NOMO-1 treated with DMSO at 0.1 percent for 48 hours (cell line): ENCODE measurements around the gene TNKS2.

Experiments used
- DNase-seq: peaks from one replicate; lab custom pipeline; 2025; ENCODE audit not compliant: unreplicated experiment; lab: John Stamatoyannopoulos, UW

The TNKS2 gene

DNA sequence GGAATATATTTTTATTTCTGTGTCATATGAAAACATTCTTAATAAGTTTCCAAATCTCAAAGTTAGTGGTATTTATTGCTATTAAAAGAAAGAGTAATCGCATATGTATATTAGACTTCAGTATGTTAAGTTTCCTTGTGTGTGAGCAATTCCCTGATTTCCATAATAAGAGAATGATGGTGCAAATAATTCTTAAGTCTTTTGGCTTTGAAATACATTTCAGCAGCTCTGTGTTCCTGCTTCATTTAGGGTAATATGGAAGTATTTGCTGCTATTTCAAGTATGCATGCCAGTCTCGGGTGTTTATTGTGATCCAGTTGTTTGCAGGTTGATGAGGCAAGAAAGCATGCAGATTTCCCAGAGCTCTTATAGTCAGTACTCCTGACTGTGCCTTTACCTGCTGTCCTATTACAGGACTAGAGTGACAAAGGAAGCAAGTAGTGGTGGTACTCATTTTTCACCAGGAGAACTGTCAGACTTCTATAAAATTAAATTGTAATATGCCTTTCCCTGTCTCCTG, 67.4 kb downstream of the TNKS2 start:
- no peak for DNase-seq

DNA sequence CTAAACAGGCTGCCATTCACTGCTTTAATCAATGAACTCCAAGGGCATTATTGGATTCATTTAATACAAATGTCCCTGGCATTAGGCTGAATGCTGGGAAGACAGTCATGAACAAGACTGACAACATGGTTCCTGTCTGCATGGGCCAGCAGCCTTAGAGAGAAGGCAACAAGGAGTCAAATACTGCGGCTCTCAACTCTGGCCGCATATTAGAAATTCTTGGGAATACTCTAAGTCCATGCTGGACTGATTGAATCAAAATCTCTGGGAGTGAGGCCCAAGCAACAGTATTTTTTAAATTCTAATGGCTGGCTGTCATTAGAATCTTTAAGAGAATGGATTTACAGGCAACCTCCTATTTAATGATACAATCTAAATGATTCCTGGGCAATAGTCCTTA, 76.9 kb downstream of the TNKS2 start:
- DNase-seq = no peak

DNA sequence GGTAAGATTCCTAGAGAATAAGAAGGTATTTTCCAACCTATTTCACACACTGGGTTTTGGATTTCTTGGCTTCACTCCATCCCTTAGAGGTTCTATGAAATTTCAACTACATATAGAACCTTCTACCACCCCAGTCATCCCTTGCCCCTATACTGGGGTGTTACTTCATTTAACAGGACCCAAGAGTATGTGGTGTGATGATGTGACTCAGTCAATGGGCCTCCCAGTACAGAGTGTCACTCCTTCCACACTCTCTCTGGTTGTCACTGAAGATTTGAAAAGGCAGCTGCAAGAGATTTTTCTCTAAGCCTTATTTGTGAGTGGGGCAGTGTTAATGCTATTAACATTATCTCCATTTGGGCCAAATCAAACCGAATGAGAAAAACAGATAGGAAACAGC, 77.6 kb downstream of the TNKS2 start:
- no peak for DNase-seq

DNA sequence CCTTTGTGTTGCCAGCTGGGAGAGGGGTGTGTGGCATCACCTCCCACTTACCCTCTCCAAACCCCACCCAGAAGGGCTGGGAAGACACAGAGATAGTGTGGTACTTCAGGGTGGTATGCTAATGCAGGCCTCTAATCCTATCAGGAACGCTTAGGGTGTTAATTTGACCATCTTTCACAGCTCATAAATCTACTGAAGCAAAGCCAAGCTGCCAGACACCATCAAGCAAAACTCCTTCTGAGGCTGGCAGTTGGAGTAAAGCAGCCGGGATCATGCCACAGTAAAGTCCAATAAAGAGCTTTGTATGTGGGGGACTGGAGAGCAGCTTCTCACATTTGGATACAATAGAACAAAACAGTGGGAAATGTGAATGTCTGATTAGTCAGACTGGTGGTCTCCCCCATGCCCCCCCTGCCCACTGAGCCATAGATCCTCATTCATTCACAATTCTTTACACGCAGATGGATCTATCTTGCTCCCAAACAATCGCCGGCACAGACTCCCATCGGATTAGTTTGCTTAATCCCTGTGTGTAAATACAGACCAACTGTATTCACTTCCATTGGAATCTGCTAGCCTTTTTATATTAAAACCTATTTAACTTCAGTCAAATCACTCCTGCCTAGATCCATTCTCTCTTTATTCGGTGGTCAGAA, 81.4 kb downstream of the TNKS2 start:
- DNase-seq = no peak

DNA sequence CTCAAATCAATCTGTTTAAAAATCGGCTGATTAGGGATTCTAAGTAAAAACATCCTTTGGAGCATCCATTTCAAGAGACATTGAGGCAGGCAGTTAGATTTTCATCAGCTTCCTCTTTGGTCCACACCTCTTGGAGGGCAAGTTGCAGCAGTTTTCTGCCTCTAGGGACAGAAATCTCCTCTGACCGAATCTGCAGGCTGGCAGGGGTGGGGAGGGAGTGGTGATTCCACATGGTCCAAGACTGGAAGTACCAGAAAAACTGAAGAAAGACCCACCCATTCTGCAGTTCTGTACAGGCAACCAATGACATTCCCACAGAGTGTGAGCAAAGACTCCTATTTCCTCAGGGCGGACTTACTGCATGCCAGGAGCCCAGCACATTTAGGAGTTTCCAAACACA, 82.1 kb downstream of the TNKS2 start:
- DNase-seq = no peak

DNA sequence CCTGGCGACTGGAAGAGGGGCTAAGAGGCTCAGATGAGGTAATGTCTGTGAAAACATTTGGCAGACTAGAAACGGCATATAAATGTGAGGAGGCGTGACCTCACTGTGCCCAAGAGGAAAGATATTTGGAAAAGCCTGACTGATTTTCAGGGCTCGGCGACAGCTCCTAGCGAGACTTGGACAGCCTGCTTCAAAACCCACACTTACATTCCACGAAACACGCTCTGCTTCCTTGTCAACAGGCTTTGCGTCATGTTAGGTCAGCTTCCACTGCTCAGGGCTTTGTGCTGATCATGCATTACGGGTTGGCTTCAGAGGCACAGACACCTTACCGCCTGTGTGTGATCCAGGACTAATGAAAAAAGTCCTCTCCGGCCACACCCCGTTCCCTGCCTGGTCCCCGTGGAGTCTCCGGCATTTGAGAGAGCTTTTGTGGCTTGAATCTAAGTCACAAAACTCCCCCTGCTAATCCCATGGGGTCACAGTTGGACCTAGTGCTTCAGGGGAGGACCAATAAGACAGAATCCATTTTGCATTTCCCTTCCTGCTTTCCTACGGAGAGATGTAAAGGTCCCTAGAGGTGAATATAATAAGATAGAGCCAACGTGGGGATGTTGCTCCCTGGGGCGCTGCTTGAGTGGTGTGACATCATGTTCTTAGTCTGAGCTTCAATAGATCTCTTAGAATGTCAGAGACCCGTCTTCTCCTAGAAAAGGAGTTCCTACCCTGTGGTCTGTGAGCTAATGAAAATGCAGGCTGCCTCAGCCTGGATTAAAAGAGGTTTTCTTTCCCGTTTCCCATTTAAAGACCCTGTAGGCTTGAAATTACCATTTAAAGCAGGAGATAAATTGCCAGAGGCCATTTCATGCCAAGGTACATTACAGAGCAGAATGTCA, 85.6 kb downstream of the TNKS2 start:
- DNase-seq = no peak

DNA sequence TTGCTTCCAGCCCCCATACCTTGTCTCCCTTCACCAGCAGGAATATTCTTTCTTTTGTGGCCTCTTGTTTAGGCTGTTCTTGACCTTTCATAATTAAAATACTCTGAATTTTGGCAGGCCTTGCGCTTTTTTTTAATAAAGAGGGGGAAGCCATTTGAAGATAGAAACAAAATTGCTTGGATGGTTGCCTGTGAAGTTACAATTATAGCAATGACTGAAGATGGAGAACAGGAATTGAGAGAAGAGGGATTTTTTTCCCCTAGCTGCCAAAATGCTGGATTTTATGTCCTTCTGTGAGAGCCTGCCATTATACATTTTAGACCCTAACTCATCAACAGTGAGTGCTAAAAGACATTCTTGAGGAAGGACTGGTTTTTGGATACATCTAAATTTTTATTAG, 86.3 kb downstream of the TNKS2 start:
- no peak for DNase-seq

DNA sequence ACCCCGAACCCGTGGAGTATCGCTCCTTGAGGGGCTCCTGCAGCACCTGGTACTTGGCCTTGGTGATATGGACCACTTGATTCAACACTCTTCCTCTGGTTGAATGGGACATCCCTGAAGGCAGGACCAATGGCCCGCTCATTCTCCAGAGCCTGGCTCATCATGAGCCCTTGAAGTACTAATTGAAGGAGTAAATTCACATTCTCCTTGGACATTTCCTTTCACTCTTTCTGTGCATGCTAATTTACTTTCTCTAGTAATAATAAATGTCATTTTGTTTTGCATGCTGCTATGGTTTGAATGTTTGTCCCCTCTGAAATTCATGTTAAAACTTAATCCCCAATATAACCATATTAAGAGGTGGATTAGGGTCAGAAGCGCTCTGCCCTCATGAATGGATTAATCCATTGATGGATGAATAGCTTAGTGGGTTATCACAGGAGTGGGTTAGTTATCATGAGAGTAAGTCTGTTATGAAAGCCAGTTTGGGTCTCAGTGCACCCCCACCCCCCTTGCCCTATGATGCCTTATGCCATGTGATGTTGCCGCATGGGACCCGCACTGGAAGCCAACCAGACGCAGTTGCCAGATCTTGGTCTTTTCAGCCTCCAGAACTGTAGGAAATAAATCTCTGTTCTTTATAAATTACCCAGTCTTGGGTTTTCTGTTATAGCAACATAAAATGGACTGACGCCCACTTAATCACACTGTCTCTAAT, 87.3 kb downstream of the TNKS2 start:
- no peak for DNase-seq

DNA sequence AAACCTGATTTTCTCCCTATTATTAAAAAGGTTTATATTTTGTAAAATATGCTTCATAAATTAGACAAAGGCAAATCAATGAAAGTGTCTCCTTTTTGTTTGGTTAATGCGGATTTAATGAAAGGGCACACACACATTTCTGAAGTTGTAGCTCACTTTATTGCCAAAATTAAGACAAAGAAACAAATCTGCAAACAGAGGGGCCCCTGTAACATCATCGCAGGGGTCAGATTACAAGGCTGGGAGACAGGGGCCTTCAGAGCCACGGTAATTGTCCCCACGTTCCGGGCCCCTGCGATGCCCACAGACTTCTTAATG, 88.7 kb downstream of the TNKS2 start:
- DNase-seq = no peak

DNA sequence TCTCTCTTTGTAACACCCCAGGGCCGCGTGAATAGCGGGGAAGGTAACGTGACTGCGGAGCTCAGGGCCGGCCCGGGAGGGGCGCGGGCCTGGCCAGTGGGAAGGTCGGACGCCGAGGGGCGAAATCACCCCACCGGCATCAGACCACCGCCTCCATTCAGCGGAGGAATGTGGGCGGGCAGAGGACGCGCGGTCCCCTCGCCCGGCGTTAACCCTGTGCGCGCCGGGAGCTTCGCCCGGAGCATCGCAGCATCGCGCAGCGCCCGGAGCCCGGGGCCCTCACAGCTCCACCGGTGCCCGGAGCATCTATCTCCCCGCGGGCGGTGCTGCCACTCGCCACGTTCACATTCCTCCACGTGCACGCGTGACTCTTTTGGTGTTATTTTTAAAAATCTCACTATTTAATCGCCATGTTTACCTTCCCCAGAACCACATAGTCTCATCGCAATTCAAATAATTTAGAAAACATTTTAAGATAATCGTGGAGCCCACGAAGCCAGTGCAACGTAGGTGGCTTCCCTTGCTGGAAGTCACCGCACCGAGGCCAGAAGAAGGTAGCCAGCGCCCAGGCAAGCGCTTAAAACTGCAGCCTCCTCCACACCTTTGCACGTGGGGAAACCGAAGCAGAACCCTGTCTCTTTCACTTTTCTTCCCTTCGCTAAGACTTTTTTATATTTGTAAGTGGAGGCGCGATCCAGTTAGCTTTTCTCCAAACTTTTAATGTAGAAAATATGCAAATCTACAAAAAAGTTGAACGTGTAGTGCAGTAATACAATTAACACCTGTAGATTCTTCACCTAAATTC, 89.2 kb downstream of the TNKS2 start:
- DNase-seq = no peak

DNA sequence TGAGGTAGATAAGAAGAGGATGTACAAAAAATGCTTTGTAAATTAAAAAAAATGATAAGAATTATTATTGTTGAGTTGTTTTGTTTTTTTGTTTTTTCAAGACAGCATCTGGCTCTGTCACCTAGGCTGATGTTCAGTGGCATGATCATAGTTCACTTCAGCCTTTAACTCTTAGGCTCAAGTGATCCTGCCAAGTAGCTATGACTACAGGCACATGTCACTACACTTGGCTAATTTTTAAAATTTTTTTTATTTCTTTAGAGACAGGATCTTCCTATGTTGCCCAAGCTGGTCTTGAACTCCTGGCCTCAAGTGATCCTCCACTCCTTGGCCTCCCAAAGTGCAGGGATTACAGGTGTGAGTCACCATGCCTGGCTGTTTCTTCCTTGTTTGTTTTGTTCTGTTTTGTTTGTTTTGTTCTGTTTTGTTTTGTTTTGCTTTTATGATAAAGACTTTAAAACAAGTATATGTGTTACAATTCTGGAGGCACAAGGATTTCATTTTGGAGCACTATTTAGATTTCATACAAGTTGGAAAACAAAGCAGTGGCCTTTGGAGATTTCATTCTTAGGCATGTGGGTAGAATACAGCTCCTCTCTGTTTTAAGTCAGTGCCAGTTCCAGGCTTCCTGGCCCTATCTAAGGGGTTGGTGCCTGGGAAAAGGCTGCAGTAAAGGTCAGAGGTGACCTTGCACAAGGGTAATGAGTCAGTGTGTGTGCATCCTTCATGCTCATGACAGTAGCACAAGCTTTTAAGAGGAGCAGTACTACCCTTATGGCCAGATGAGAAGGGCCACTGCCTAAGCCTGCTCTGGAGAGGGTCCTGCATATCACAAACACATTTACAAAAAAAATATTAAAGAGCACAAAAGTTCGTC, 93.1 kb downstream of the TNKS2 start:
- DNase-seq = no peak

DNA sequence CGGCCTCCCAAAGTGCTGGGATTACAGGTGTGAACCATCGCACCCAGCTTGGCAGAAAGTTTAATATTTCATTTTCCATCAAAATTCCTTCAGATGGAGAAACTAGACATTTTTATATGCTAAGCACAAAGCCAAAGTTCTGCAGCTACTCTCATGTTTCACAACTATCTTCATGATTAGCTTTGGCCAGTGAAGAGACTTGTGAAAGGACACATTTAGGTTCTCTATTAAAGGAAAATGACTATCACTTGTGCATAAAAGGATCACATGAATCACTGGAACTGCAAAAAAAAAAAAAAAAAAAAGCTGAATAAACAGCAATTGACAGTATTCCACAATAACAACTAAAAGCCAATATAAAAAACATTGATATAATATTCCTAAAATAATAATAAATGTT, 94.8 kb downstream of the TNKS2 start:
- no peak for DNase-seq

DNA sequence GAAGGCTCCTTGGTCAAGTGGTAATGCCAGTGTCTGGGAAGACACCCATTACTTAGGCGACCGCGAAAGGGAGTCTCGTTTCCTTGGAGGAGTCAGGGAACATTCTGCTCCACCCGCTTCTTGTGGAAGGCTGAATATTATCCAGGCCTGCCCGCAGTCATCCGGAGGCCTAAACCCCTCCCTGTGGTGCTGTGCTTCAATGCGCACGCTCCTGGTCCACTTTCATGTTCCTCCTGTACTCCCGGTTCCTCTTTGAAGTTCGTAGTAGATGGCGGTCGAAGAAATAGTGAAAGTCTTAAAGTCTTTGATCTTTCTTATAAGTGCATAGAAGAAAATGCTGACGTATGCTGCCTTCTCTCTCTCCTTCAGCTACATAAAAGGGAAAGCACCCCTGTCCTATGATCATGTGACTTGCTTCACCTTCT, 96.0 kb downstream of the TNKS2 start:
- peak; percentile 63 for DNase-seq

DNA sequence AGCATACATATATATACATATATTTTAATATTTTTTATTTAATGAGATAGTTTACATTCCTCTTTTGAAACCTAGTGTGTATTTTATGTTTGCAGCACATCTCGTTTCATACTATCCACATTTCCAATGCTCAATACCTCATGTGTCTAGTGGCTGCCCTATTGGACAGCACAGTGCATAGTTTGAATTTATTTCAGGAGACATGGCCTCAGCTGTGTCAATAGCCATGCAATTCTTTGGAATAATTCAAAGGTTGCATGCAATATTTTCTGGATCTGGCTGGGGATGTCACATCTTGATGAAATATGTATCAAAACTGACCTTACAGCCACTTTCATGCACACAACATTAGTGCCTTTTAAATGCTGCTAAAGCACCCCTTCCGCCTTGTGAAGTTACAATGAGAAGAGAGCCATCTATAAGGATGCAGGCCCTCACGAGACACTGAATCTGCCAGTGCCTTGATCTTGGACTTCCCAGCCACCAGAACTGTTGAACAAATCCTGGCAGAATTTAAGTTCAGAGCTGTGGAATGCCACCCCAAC, 98.1 kb downstream of the TNKS2 start:
- no peak for DNase-seq

DNA sequence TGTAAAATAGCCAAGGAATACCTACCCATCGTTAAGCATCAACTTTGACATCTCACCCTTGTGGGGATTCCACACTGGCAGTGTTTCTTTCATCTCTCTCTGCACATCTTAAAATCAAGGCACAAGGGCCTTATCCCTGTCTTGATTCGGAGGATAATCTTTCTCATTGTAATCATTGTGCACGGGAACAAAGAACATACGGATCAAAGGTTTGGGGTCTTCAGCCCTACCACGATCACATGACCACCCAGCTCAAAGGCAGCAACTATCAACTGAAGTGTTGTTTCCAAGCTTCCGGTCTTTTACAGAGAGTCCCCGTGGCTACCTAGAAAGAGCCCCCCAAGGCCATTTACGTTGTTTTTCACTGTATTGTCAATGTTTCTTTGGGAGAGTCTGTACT, 99.2 kb downstream of the TNKS2 start:
- no peak for DNase-seq

DNA sequence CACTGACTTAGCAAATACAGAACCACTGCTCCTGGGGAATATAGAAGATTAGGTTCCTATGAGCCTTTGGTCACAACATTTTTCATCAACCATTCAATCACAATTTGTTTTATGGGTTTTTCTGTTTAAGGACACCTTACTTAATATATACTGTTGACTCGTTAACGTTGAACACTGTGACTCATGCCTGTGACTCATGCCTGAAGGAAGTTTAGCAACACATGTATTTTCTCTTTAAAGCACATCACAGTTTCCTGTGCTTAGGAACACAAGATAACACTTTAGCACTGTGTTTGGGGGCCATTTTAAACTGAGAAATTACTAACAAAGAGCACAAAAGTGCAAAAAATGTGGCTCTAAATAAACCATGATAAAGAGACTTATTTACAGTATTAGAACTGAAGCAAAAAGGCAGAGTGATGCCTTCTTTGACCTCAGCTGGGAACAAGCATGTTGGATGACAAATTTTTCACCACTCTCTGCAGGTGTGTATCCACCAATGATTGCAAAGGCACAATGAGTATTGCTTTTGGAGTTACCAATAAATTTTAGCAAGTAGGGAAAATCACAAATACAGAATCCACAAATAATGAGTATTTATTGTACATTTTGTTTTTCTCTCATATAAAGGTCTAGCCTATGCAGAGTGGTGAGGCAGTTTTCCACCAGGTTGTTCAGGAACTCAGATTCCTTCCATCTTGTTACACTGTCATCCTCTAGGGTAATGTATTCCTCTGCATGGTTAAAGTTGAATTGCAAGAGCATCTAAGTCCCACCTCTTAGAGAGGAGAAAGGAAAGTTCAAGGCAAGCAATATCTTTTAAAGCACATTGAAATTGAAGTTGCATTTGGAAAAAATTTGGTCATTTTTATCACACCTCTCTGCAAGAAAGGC, 103.8 kb downstream of the TNKS2 start:
- peak; percentile 94 for DNase-seq

DNA sequence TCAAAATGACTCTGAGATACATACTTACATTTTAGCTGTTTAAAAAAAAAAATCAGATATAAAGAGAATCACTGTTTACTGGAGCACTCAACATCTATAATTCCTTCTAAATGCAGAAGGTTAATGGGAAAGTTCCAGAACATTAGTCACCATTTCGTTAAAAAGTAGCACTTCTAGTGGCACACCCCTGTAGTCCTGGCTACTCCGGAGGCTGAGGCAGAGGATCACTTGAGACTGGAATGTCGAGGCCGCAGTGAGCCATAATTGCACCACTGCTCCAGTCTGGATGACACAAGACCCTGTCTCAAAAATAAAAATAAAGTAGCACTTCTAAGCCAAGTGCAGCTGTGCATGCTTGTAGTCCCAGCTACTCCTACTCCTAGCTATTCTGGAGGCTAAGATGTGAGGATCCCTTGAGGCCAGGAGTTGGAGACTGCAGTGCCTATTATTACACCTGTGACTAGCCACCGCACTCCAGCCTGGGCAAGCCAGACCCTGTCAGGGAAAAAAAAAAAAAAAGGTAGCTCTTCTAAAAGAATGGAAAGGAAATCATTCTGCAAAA, 108.9 kb downstream of the TNKS2 start:
- no peak for DNase-seq

DNA sequence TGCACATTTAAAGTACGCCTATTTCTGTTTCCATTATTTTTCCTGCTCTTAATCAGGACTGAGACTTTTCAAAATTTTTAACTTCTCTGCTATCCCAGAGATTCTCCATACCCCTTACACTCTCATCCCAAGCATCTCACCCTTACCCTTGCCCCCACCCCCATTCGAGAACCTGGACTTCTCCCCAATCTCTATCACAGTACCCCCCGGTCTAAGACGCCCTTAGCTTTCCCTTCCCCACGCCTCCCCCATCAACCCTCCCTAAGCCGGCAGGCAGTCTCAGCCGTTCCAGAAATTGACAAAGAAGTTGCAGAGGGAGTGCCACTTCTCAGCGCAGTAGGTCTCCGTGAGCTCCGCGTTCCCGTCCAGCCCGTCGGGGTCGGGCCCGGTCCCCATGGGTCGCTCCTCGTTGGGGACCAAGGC, 109.7 kb downstream of the TNKS2 start:
- DNase-seq = peak; percentile 38
